Measurements from ENCODE around the gene PCGF6. TPM values are rescaled to one million over a fixed set of nuclear protein-coding genes. Genes with fewer than 3 reads are reported as not detected.

Gene PCGF6
- polyA plus RNA-seq, 1 donor (not counting 4 experiments of a cell fraction or from before 2014, with no cell fraction given), result 11.1 TPM

DNA sequence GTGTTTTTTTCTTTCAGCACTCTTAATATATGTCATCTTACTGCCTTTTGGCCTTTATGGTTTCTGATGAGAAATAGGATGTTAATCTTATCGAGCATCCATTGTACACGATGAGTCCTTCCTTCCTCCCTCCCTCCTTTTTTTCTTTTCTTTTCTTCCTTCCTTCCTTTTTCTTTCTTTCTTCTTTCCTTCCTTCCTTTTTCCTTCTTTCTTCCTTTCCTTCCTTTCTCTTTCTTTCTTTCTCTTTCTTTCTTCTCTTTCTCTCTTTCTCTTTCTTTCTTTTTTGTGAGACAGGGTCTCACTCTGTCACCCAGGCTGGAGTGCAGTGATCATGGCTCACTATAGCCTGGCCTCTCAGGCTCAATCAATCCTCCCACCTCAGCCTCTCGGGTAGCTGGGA is 96.8 kb downstream of the PCGF6 start:
- no peak overlapping the region for H2AFZ ChIP-seq (ENCODE audit: control insufficient read depth, low read length)
- FAIRE-seq (no peak), DNase-seq (ENCODE audit: low read depth, low spot score) (no peak)
- H3K4me2 ChIP-seq (ENCODE audit: control insufficient read depth, extremely low read depth, insufficient read depth, low read depth, low read length), result no peak overlapping the region
- H3K4me3 ChIP-seq (ENCODE audit: control insufficient read depth in 2 of 3, extremely low read depth in 1 of 3, insufficient read depth in 2 of 3, low read depth in 1 of 3, low read length in 3 of 3), result no peak overlapping the region
- H4K20me1 ChIP-seq (ENCODE audit: control insufficient read depth, extremely low read depth, insufficient read depth, low read length), result no peaks in the 10 kb centered on the region
- H3K27me3 ChIP-seq (ENCODE audit: control insufficient read depth, extremely low read depth, insufficient read depth, low read length), result no peaks in the 10 kb centered on the region
- dilution Hi-C loops (cut with MboI; ENCODE audit: extremely low pct_ligation_motif_present, low sequenced_read_pairs), result no loop called here
- H3K9ac ChIP-seq (ENCODE audit: control insufficient read depth, extremely low read depth, insufficient read depth, low read length), result no peak overlapping the region
- no peak overlapping the region for H3K27ac ChIP-seq (ENCODE audit: control insufficient read depth, insufficient read depth, low read length)
- H3K36me3 ChIP-seq (ENCODE audit: control insufficient read depth in 2 of 2, extremely low read depth in 1 of 2, insufficient read depth in 2 of 2, low read length in 2 of 2), result no peaks in the 10 kb centered on the region
- peaks cover 11% of the 10 kb centered on the region for H3K4me1 ChIP-seq (ENCODE audit: control insufficient read depth, extremely low read depth, insufficient read depth, low read length)
- no peaks in the 10 kb centered on the region for H3K9me1 ChIP-seq (ENCODE audit: control insufficient read depth, extremely low read depth, insufficient read depth, low read length)
- no peak for TF ChIP-seq EZH2 (IDR thresholded peaks at IDR 0.05; ENCODE audit: low read length)
- TF ChIP-seq, protein P1, sequence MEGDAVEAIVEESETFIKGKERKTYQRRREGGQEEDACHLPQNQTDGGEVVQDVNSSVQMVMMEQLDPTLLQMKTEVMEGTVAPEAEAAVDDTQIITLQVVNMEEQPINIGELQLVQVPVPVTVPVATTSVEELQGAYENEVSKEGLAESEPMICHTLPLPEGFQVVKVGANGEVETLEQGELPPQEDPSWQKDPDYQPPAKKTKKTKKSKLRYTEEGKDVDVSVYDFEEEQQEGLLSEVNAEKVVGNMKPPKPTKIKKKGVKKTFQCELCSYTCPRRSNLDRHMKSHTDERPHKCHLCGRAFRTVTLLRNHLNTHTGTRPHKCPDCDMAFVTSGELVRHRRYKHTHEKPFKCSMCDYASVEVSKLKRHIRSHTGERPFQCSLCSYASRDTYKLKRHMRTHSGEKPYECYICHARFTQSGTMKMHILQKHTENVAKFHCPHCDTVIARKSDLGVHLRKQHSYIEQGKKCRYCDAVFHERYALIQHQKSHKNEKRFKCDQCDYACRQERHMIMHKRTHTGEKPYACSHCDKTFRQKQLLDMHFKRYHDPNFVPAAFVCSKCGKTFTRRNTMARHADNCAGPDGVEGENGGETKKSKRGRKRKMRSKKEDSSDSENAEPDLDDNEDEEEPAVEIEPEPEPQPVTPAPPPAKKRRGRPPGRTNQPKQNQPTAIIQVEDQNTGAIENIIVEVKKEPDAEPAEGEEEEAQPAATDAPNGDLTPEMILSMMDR (optimal IDR thresholded peaks at IDR 0.05 in 1 of 3, IDR thresholded peaks at IDR 0.05 in 1 of 3, conservative IDR thresholded peaks at IDR 0.05 in 1 of 3; ENCODE audit: extremely low read depth in 1 of 3, insufficient read depth in 2 of 3, low read length in 3 of 3), result no peak
- no peaks in the 10 kb centered on the region for H3K9me3 ChIP-seq (ENCODE audit: control insufficient read depth, low read depth, low read length)
- H3K79me2 ChIP-seq (ENCODE audit: control insufficient read depth, insufficient read depth, low read length), result no peaks in the 10 kb centered on the region

Small RNAs within 50 kb of the gene (small RNA-seq; reads per million reads assigned to genes)
- gene RNU11-3P (ENCODE audit: insufficient read length in 3 of 3, low read depth in 3 of 3, low replicate concordance in 1 of 3), result 0 reads per million in 3 experiments

Other genes with a start within 250 kb of the PCGF6 start
- gene NT5C2, start 157.9 kb downstream of the PCGF6 start, polyA plus RNA-seq, result 56.8 to 88.6 TPM (median 62.8 TPM) in 3 replicates
- 0.04 to 0.11 TPM (median 0.05 TPM) in 3 replicates for gene RPEL1, start 105.3 kb downstream of the PCGF6 start, polyA plus RNA-seq
- 3.4 to 4.6 TPM (median 4.2 TPM) in 3 replicates for gene INA, start 74.0 kb downstream of the PCGF6 start, polyA plus RNA-seq
- 2.4 to 4.4 TPM (median 2.8 TPM) in 3 replicates for gene TAF5, start 16.8 kb upstream of the PCGF6 start, polyA plus RNA-seq
- 364 to 745 TPM (median 575 TPM) in 3 replicates for gene ATP5MK, start 45.3 kb upstream of the PCGF6 start, polyA plus RNA-seq
- gene PDCD11, start 45.5 kb upstream of the PCGF6 start, polyA plus RNA-seq, result 28.6 to 39.4 TPM (median 32.1 TPM) in 3 replicates
- 0.92 to 1.2 TPM (median 1.1 TPM) in 3 replicates for gene CALHM2, start 101.2 kb upstream of the PCGF6 start, polyA plus RNA-seq
- gene CALHM1, start 107.8 kb upstream of the PCGF6 start, polyA plus RNA-seq, result 0.02 TPM in 1 of 3 replicates, not detected in the others
- not detected in 3 replicates for gene CALHM3, start 128.1 kb upstream of the PCGF6 start, polyA plus RNA-seq
- 0.02 to 0.12 TPM (median 0.03 TPM) in 3 replicates for gene NEURL1, start 142.6 kb upstream of the PCGF6 start, polyA plus RNA-seq

Data from keratinocyte (primary cell).